ENCODE data around the gene CNTLN.
"Not testable (repeated sequence)": the region's sequence is repeated elsewhere in the genome, so short reads cannot be mapped to it uniquely, and the experiment has no call there.

The CNTLN gene

GRCh38 chr9:17177496-17177895, 42.7 kb downstream of the CNTLN start:
- H3K4me1 ChIP-seq (ENCODE audit: control insufficient read depth, insufficient read depth, low read length); H3K27ac ChIP-seq (ENCODE audit: low read depth, low read length); H3K36me3 ChIP-seq (ENCODE audit: control insufficient read depth, insufficient read depth, low read length); H3K9me3 ChIP-seq (ENCODE audit: control insufficient read depth, insufficient read depth, low read length); H3K4me3 ChIP-seq (ENCODE audit: low read depth, low read length); H3K27me3 ChIP-seq (ENCODE audit: control insufficient read depth, insufficient read depth, low read length); H3K9ac ChIP-seq (ENCODE audit: low read depth, low read length): not testable (repeated sequence)

GRCh38 chr9:17185481-17186029, 50.7 kb downstream of the CNTLN start:
- Histone ChIP-seq H3K27me3 (ENCODE audit: control insufficient read depth, insufficient read depth, low read length) (no peaks in the 10 kb centered on the region), H3K4me3 (ENCODE audit: low read depth, low read length) (no peak overlapping the region), H3K4me1 (ENCODE audit: control insufficient read depth, insufficient read depth, low read length) (0 out of 2 replicates have a peak, but pooled peaks cover 3% of the 10 kb centered on the region)

GRCh38 chr9:17191082-17191481, 56.2 kb downstream of the CNTLN start:
- no peaks in the 10 kb centered on the region for H3K36me3 ChIP-seq (ENCODE audit: control insufficient read depth, insufficient read depth, low read length)
- no peaks in the 10 kb centered on the region for H3K4me1 ChIP-seq (ENCODE audit: control insufficient read depth, insufficient read depth, low read length)
- H3K4me3 ChIP-seq (ENCODE audit: low read depth, low read length): no peak overlapping the region
- H3K27ac ChIP-seq (ENCODE audit: low read depth, low read length): no peak overlapping the region
- no peak overlapping the region for H3K9ac ChIP-seq (ENCODE audit: low read depth, low read length)
- no peaks in the 10 kb centered on the region for H3K9me3 ChIP-seq (ENCODE audit: control insufficient read depth, insufficient read depth, low read length)
- H3K27me3 ChIP-seq (ENCODE audit: control insufficient read depth, insufficient read depth, low read length): no peaks in the 10 kb centered on the region

More at GRCh38 chr9:17185481-17186029, 50.7 kb downstream of the CNTLN start:
- H3K9me3 ChIP-seq (ENCODE audit: control insufficient read depth, insufficient read depth, low read length): no peaks in the 10 kb centered on the region
- H3K36me3 ChIP-seq (ENCODE audit: control insufficient read depth, insufficient read depth, low read length): no peaks in the 10 kb centered on the region
- no peak overlapping the region for H3K9ac ChIP-seq (ENCODE audit: low read depth, low read length)
- H3K27ac ChIP-seq (ENCODE audit: low read depth, low read length): no peak overlapping the region

- Histone ChIP-seq H3K27ac (ENCODE audit: low read depth, low read length) (peak overlapping the region; percentile 15), H3K36me3 (ENCODE audit: control insufficient read depth, insufficient read depth, low read length) (no peaks in the 10 kb centered on the region), H3K9ac (ENCODE audit: low read depth, low read length) (no peak overlapping the region), H3K4me3 (ENCODE audit: low read depth, low read length) (no peak overlapping the region), H3K4me1 (ENCODE audit: control insufficient read depth, insufficient read depth, low read length) (peaks cover 8% of the 10 kb centered on the region), H3K9me3 (ENCODE audit: control insufficient read depth, insufficient read depth, low read length) (no peaks in the 10 kb centered on the region), H3K27me3 (ENCODE audit: control insufficient read depth, insufficient read depth, low read length) (no peaks in the 10 kb centered on the region)
These were observed 69.8 kb downstream of the CNTLN start for GRCh38 chr9:17204611-17205152.

- H3K4me1 ChIP-seq (ENCODE audit: control insufficient read depth, insufficient read depth, low read length): peaks cover 6% of the 10 kb centered on the region; the same call in 1 of the 2 replicates
- H3K9me3 ChIP-seq (ENCODE audit: control insufficient read depth, insufficient read depth, low read length): no peaks in the 10 kb centered on the region
- no peak overlapping the region for H3K9ac ChIP-seq (ENCODE audit: low read depth, low read length)
- H3K27ac ChIP-seq (ENCODE audit: low read depth, low read length): no peak overlapping the region
- no peaks in the 10 kb centered on the region for H3K27me3 ChIP-seq (ENCODE audit: control insufficient read depth, insufficient read depth, low read length)
- no peaks in the 10 kb centered on the region for H3K36me3 ChIP-seq (ENCODE audit: control insufficient read depth, insufficient read depth, low read length)
- no peak overlapping the region for H3K4me3 ChIP-seq (ENCODE audit: low read depth, low read length)
These were observed 81.2 kb downstream of the CNTLN start for GRCh38 chr9:17216011-17216410.

- Histone ChIP-seq H3K9me3 (ENCODE audit: control insufficient read depth, insufficient read depth, low read length) (no peaks in the 10 kb centered on the region), H3K36me3 (ENCODE audit: control insufficient read depth, insufficient read depth, low read length) (no peaks in the 10 kb centered on the region), H3K27ac (ENCODE audit: low read depth, low read length) (no peak overlapping the region), H3K4me1 (ENCODE audit: control insufficient read depth, insufficient read depth, low read length) (peaks cover 6% of the 10 kb centered on the region; the same call in 1 of the 2 replicates), H3K9ac (ENCODE audit: low read depth, low read length) (no peak overlapping the region), H3K4me3 (ENCODE audit: low read depth, low read length) (no peak overlapping the region), H3K27me3 (ENCODE audit: control insufficient read depth, insufficient read depth, low read length) (no peaks in the 10 kb centered on the region)
These were observed 81.8 kb downstream of the CNTLN start for GRCh38 chr9:17216646-17217045.

- Histone ChIP-seq H3K36me3 (ENCODE audit: control insufficient read depth, insufficient read depth, low read length) (no peaks in the 10 kb centered on the region), H3K27ac (ENCODE audit: low read depth, low read length) (no peak overlapping the region), H3K4me3 (ENCODE audit: low read depth, low read length) (no peak overlapping the region), H3K27me3 (ENCODE audit: control insufficient read depth, insufficient read depth, low read length) (no peaks in the 10 kb centered on the region), H3K9me3 (ENCODE audit: control insufficient read depth, insufficient read depth, low read length) (no peaks in the 10 kb centered on the region), H3K4me1 (ENCODE audit: control insufficient read depth, insufficient read depth, low read length) (peaks cover 6% of the 10 kb centered on the region; the same call in 1 of the 2 replicates), H3K9ac (ENCODE audit: low read depth, low read length) (no peak overlapping the region)
These were observed 82.4 kb downstream of the CNTLN start for GRCh38 chr9:17217272-17217671.

GRCh38 chr9:17219261-17219660, 84.4 kb downstream of the CNTLN start:
- Histone ChIP-seq H3K4me3 (ENCODE audit: low read depth, low read length) (no peak overlapping the region), H3K4me1 (ENCODE audit: control insufficient read depth, insufficient read depth, low read length) (peaks cover 6% of the 10 kb centered on the region; the same call in 1 of the 2 replicates), H3K9ac (ENCODE audit: low read depth, low read length) (no peak overlapping the region), H3K27ac (ENCODE audit: low read depth, low read length) (no peak overlapping the region), H3K9me3 (ENCODE audit: control insufficient read depth, insufficient read depth, low read length) (no peaks in the 10 kb centered on the region), H3K36me3 (ENCODE audit: control insufficient read depth, insufficient read depth, low read length) (no peaks in the 10 kb centered on the region), H3K27me3 (ENCODE audit: control insufficient read depth, insufficient read depth, low read length) (no peaks in the 10 kb centered on the region)

GRCh38 chr9:17222932-17223331, 88.1 kb downstream of the CNTLN start:
- peaks cover 6% of the 10 kb centered on the region; the same call in 1 of the 2 replicates for H3K4me1 ChIP-seq (ENCODE audit: control insufficient read depth, insufficient read depth, low read length)
- no peak overlapping the region for H3K9ac ChIP-seq (ENCODE audit: low read depth, low read length)
- no peaks in the 10 kb centered on the region; the same call in 1 of the 2 replicates for H3K36me3 ChIP-seq (ENCODE audit: control insufficient read depth, insufficient read depth, low read length)
- H3K27ac ChIP-seq (ENCODE audit: low read depth, low read length): no peak overlapping the region
- no peaks in the 10 kb centered on the region for H3K27me3 ChIP-seq (ENCODE audit: control insufficient read depth, insufficient read depth, low read length)
- H3K9me3 ChIP-seq (ENCODE audit: control insufficient read depth, insufficient read depth, low read length): no peaks in the 10 kb centered on the region
- no peak overlapping the region for H3K4me3 ChIP-seq (ENCODE audit: low read depth, low read length)

GRCh38 chr9:17225407-17225806, 90.6 kb downstream of the CNTLN start:
- H3K27me3 ChIP-seq (ENCODE audit: control insufficient read depth, insufficient read depth, low read length): no peaks in the 10 kb centered on the region
- H3K9me3 ChIP-seq (ENCODE audit: control insufficient read depth, insufficient read depth, low read length): no peaks in the 10 kb centered on the region
- H3K4me3 ChIP-seq (ENCODE audit: low read depth, low read length): no peak overlapping the region
- no peaks in the 10 kb centered on the region; the same call in 1 of the 2 replicates for H3K36me3 ChIP-seq (ENCODE audit: control insufficient read depth, insufficient read depth, low read length)
- H3K9ac ChIP-seq (ENCODE audit: low read depth, low read length): no peak overlapping the region
- no peak overlapping the region for H3K27ac ChIP-seq (ENCODE audit: low read depth, low read length)
- H3K4me1 ChIP-seq (ENCODE audit: control insufficient read depth, insufficient read depth, low read length): peaks cover 2% of the 10 kb centered on the region; the same call in 1 of the 2 replicates

GRCh38 chr9:17229945-17230560, 95.2 kb downstream of the CNTLN start:
- H3K9me3 ChIP-seq (ENCODE audit: control insufficient read depth, insufficient read depth, low read length): no peaks in the 10 kb centered on the region
- H3K27ac ChIP-seq (ENCODE audit: low read depth, low read length): peak overlapping the region; percentile 48
- H3K4me3 ChIP-seq (ENCODE audit: low read depth, low read length): no peak overlapping the region
- H3K27me3 ChIP-seq (ENCODE audit: control insufficient read depth, insufficient read depth, low read length): no peaks in the 10 kb centered on the region
- H3K4me1 ChIP-seq (ENCODE audit: control insufficient read depth, insufficient read depth, low read length): peaks cover 11% of the 10 kb centered on the region
- H3K9ac ChIP-seq (ENCODE audit: low read depth, low read length): peak overlapping the region; percentile 22; the same call in 1 of the 2 replicates
- no peaks in the 10 kb centered on the region; the same call in 1 of the 2 replicates for H3K36me3 ChIP-seq (ENCODE audit: control insufficient read depth, insufficient read depth, low read length)
